ENCODE measurements around the gene LUZP2.
A peak's percentile ranks its signal among the peaks of the same experiment; 100 is the strongest.
"Not testable (repeated sequence)": the region's sequence is repeated elsewhere in the genome, so short reads cannot be mapped to it uniquely, and the experiment has no call there.

The LUZP2 gene

DNA sequence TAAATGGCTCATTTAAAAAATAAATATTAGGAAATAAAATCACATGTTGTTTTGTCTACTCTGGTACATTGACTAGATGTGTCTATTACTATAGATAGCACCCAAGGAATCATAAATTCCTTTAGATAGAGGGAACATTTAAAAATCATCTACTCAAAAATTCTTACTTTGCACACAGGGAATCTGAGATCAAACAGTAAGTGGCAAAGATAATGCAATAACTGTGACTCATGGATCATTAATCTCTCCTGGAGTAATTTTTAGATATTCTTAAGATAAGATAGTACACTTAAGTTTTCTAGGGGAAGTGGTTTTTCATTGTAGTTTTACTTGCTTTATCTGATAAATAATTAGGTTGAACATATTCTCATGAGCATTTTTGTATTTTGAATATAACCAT, 468.9 kb downstream of the LUZP2 start:
- TF ChIP-seq ISL1 (CRISPR knock-in tag; IDR thresholded peaks at IDR 0.05) = peak; percentile 90
- TF ChIP-seq ZNF70 (CRISPR knock-in tag; IDR thresholded peaks at IDR 0.05) = no peak
- 0 out of 2 replicates have a peak, but pooled peaks have one; percentile 45 for TF ChIP-seq PATZ1 (CRISPR knock-in tag; IDR thresholded peaks at IDR 0.05; ENCODE audit: borderline replicate concordance)
- peak; percentile 23; the same call in 1 of the 2 replicates for TF ChIP-seq TOX (CRISPR knock-in tag; IDR thresholded peaks at IDR 0.05; ENCODE audit: borderline replicate concordance)
- ATAC-seq = no peak

DNA sequence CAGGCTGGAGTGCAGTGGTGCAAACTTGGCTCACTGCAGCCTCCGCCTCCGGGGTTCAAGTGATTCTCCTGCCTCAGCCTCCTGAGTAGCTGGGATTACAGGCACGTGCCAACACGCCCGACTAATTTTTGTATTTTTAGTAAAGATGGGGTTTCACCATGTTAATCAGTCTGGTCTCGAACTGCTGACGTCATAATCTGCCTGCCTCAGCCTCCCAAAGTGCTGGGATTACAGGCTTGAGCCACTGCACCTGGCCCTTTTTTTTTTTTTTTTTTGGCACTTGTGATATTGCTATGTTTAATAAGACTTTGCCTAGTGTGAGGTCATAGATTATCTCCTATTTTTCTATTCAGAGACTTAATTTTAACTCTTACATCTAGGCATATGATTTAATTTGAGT, 497.1 kb downstream of the LUZP2 start:
- ATAC-seq = not testable (repeated sequence)

GRCh38 chr11:24999929-25000328, 503.1 kb downstream of the LUZP2 start:
- not testable (repeated sequence) for ATAC-seq

- TF ChIP-seq TCF4 (CRISPR knock-in tag; IDR thresholded peaks at IDR 0.05; ENCODE audit: borderline replicate concordance) (no peak), OSR1 (CRISPR knock-in tag; IDR thresholded peaks at IDR 0.05) (no peak), TSHZ2 (CRISPR knock-in tag; IDR thresholded peaks at IDR 0.05) (no peak), ZFP3 (CRISPR knock-in tag; IDR thresholded peaks at IDR 0.05) (no peak), PPARA (CRISPR knock-in tag; IDR thresholded peaks at IDR 0.05; ENCODE audit: borderline replicate concordance) (no peak)
- ATAC-seq = no peak
Observed at GRCh38 chr11:25037431-25037830, 540.6 kb downstream of the LUZP2 start.

GRCh38 chr11:25038131-25038530, 541.3 kb downstream of the LUZP2 start:
- ATAC-seq = no peak
- no peak for TF ChIP-seq POU6F1 (CRISPR knock-in tag; IDR thresholded peaks at IDR 0.05; ENCODE audit: borderline replicate concordance, low read depth)
- no peak for TF ChIP-seq ZNF70 (CRISPR knock-in tag; IDR thresholded peaks at IDR 0.05)
- TF ChIP-seq OSR1 (CRISPR knock-in tag; IDR thresholded peaks at IDR 0.05) = no peak
- no peak for TF ChIP-seq SNAI2 (CRISPR knock-in tag; IDR thresholded peaks at IDR 0.05)
- TF ChIP-seq TOX (CRISPR knock-in tag; IDR thresholded peaks at IDR 0.05; ENCODE audit: borderline replicate concordance) = no peak
- no peak for TF ChIP-seq PPARA (CRISPR knock-in tag; IDR thresholded peaks at IDR 0.05; ENCODE audit: borderline replicate concordance)
- no peak for TF ChIP-seq CSRNP3 (CRISPR knock-in tag; IDR thresholded peaks at IDR 0.05)
- no peak for TF ChIP-seq ZC3H10 (CRISPR knock-in tag; IDR thresholded peaks at IDR 0.05)
- no peak for TF ChIP-seq GLIS3 (CRISPR knock-in tag; IDR thresholded peaks at IDR 0.05)

GRCh38 chr11:25039165-25039564, 542.3 kb downstream of the LUZP2 start:
- ATAC-seq = no peak

More at GRCh38 chr11:25039165-25039564, 542.3 kb downstream of the LUZP2 start:
- no peak for TF ChIP-seq PATZ1 (CRISPR knock-in tag; IDR thresholded peaks at IDR 0.05; ENCODE audit: borderline replicate concordance)
